Activated T-cell treated with anti-CD3 and anti-CD28 coated beads, Interleukin-2, amount 50 U/mL, for 72 hours (primary cell): Measurements from ENCODE around the gene CCDC12. TPM values are rescaled to one million over a fixed set of nuclear protein-coding genes. Genes with fewer than 3 reads are reported as not detected.

Source experiments
- ATAC-seq, 2 donors: fragments of 150-1000 bp; cut with Tn5 transposase; replicated peaks in 1 of 2; 2 replicates each; pipeline ENCODE4 v1.10.0; 2021; ENCODE audit warnings: moderate library complexity in 2 of 2, mild to moderate bottlenecking in 1 of 2
- DNase-seq, 2 donors: peaks; one replicate each; pipeline ENCODE4 v3.0.0; 2021 to 2022; ENCODE audit warnings: mixed read lengths in 1 of 2
- H3K27ac Mint-ChIP-seq: one replicate; pipeline ENCODE4 v1.8.0; 2022; ENCODE audit warnings: mild to moderate bottlenecking, moderate library complexity, mixed read lengths
- H3K27me3 Mint-ChIP-seq: one replicate; pipeline ENCODE4 v1.8.0; 2022; ENCODE audit warnings: low read depth, mixed read lengths
- H3K36me3 Mint-ChIP-seq, 2 donors: one replicate each; pipeline ENCODE4 v1.8.0; 2022; ENCODE audit warnings: mixed read lengths in 2 of 2, mild to moderate bottlenecking in 1 of 2; ENCODE audit not compliant: insufficient read depth in 2 of 2
- H3K4me1 Mint-ChIP-seq: one replicate; pipeline ENCODE4 v1.8.0; 2022; ENCODE audit warnings: low read depth, mixed read lengths
- H3K4me3 Mint-ChIP-seq, 2 donors: one replicate each; pipeline ENCODE4 v1.8.0; 2022; ENCODE audit warnings: mild to moderate bottlenecking in 2 of 2, mixed read lengths in 2 of 2, moderate library complexity in 2 of 2
- H3K9me3 Mint-ChIP-seq, 2 donors: one replicate each; pipeline ENCODE4 v1.8.0; 2022; ENCODE audit warnings: mixed read lengths in 2 of 2
- total RNA-seq, 2 donors: library from RNA; stranded (reverse); gene quantifications; one replicate each; pipeline ENCODE4 v1.2.3, GENCODE V29; 2022

CCDC12 gene
- total RNA-seq, 2 donors from 2014 or later: 54.7 to 56.2 TPM

DNA sequence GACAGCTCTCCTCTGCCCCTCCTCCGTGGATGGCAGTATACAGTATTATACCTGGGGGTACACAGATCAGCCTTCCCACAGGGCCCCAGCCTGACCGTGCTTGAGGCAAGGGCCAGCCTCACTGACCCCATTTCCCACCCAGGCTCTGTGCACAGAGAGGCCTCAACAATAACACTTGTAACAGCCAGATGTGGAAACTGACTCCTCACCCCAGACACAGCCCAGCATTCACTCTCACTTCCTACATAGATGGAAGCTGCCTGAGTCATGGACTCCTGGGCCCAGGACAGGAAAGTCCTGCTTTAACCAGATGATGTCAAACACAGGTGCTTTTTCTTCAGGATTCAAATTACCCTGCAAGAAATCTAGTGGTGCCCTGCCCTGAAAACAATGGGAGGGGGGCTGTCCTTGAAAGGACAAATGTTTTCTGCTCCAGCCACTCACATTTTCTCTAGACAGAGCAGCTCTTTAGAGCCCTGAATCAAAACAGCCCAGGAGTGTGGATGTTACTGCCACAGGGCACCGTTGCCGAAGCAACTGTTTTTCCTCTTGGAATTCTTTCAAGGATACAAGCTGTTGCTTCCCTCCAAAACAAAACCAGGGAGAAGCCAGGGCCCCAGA, 16.4 kb downstream of the CCDC12 start:
- ATAC-seq: peak in 1 of 2 donors; percentile 26
- Mint-ChIP-seq H3K27ac (peak overlapping the region; percentile 72), H3K4me1 (peaks cover 73% of the 10 kb centered on the region), H3K27me3 (no peaks in the 10 kb centered on the region), H3K9me3 (no peaks in the 10 kb centered on the region), H3K36me3 (peaks cover 2 to 3% of the 10 kb centered on the region in 2 donors), H3K4me3 (peak overlapping the region; percentile 62 to 71)
- no peak for DNase-seq

DNA sequence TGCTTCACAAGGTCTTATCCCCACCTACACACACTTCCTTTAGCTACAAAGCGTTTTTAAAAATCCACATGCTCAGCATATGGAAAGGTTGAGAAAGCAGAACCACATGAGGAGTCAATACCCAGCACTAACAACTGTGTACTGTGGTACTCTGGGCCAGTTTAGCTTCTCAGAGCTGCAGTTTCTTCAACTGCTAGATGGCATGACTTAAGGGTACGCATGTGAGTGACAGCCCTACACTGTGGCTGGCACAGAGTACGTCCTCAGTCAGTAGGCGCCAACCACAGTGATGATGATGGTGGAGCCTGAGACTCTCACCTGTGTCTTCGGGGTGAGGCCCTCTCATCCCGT, 17.4 kb downstream of the CCDC12 start:
- Mint-ChIP-seq H3K27me3 (no peaks in the 10 kb centered on the region), H3K36me3 (peaks cover 2 to 5% of the 10 kb centered on the region in 2 donors), H3K27ac (peak overlapping the region; percentile 72), H3K4me3 (peak overlapping the region; percentile 62 to 71), H3K9me3 (no peaks in the 10 kb centered on the region), H3K4me1 (peaks cover 82% of the 10 kb centered on the region)
- ATAC-seq (peak; percentile 90 to 96), DNase-seq (peak; percentile 48 to 62)

DNA sequence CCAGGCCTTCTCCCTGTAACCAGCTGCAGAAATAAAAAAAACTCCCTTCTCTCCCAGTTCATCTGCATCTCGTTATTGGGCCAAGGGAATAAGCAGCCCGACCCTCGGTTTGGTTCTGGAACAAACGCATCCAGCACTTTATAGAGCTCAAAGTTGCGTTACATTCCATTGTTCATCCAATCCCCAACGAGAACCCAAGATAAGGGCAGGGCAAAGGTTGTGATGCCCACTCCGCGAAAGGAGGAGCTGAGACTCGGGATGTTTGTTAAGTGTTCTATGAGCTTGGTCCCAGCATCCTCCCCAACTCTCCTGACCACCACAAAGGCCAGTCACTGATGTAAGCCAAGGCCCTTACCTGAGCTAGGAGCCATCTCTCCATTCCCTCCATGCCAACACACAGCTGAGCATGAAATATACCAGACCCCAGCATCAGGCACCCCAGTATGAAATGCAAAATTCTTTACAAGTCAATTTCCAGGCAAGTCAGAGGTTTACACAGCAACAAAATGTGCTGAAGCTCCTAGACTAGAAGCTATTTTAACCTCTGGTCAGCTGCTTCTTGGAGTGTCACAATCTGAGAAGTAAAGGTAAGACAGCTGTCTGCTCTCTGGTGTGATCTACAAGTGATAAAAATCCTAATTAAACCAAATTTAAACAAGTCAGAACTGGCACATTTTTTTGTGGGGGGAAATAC, 17.9 kb downstream of the CCDC12 start:
- no peak for ATAC-seq
- H3K4me1 Mint-ChIP-seq: peaks cover 87% of the 10 kb centered on the region

DNA sequence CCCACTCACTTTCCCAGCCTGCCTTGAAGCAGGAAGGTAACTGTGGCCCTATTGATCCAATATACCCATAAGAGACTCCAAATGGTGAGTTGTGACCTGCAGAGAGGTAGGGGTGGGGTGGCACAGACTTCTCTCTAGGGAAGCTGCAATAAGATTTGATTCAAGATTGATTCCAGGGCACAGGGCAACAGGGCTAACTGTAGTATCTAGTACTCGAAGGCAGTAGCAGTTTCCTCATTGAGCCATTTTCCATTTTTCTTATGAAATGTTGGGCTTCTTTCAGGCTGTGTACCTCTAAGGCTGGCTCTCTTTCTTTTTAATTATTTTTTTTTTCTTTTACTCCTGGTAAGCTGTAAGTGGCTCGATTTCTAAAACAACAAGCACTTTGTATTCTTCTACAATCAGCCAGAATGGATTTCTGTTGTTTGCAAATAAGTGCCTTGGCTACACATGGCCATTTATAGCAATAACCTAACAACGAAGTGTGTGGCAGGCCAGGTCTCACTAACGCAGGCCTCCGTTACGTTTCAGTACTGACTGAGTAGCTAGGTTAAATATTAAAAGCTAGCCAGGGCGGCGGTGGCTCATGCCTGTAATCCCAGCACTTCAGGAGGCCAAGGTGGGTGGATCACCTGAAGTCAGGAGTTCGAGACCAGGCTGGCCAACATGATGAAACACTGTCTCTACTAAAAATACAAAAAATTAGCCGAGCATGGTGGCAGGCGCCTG, 19.3 kb downstream of the CCDC12 start:
- no peak for ATAC-seq
- DNase-seq: no peak
- H3K27ac Mint-ChIP-seq: peak overlapping the region; percentile 30
- H3K36me3 Mint-ChIP-seq: peaks cover 0 to 2% of the 10 kb centered on the region in 2 donors
- H3K4me3 Mint-ChIP-seq: no peak overlapping the region
- peaks cover 89% of the 10 kb centered on the region for H3K4me1 Mint-ChIP-seq
- no peaks in the 10 kb centered on the region for H3K27me3 Mint-ChIP-seq
- H3K9me3 Mint-ChIP-seq: no peaks in the 10 kb centered on the region

More for the DNA sequence above, 17.9 kb downstream of the CCDC12 start:
- Mint-ChIP-seq H3K27me3 (no peaks in the 10 kb centered on the region), H3K36me3 (peaks cover 2 to 5% of the 10 kb centered on the region in 2 donors), H3K27ac (peak overlapping the region; percentile 72), H3K4me3 (peak overlapping the region; percentile 62 to 71), H3K9me3 (no peaks in the 10 kb centered on the region)
- DNase-seq: no peak

DNA sequence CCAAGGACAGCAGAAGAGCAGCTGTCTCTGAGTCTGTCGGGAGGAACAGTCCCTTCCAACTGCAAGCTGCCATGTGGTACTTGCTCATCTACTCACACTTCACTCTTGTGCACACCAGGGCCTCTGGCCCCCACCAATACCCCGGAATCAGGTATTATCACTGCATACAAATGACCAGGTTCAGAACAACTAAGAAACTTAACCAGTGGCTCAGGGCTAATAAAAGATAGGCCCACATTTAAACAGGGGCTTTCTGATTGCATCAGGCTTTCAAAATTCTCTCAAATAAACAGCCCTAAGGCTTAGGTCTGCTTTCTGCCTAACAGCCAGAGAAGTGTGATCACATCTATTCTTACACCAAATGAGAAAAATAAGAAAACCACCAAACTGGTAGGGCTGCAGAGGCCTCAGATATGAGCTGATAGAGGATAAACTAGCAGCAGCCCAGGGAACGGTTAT, 20.7 kb downstream of the CCDC12 start:
- Mint-ChIP-seq H3K27ac (peak overlapping the region; percentile 95), H3K4me3 (peak overlapping the region; percentile 57 to 72)

DNA sequence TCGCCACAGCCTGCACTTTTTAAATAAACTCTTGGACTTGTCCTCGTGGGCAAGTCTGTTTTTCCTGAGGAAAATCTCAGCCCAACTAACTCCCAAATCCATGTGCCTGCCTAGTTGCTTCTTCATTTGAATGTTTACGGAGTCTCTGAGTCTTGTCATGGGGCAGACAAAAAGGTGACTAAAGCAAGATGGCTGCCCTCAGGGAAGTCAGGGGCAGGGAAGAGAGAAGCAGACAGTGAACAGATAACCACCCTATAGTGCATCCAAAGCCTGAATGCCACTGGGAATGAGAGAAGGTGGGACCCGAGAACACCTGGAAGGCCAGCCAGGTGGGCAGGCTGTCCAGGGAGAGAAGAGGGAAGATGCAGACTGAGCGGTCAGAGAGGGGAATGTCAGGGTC, 21.4 kb downstream of the CCDC12 start:
- no peak for ATAC-seq
- Mint-ChIP-seq H3K4me1 (peaks cover 89% of the 10 kb centered on the region), H3K36me3 (peaks cover 0 to 2% of the 10 kb centered on the region in 2 donors), H3K4me3 (peak overlapping the region; percentile 57 to 72), H3K27me3 (no peaks in the 10 kb centered on the region), H3K27ac (peak overlapping the region; percentile 95), H3K9me3 (no peaks in the 10 kb centered on the region)
- no peak for DNase-seq

More for the DNA sequence above, 20.7 kb downstream of the CCDC12 start:
- H3K4me1 Mint-ChIP-seq: peaks cover 89% of the 10 kb centered on the region
- peak in 1 of 2 donors; percentile 21 for ATAC-seq
- DNase-seq: no peak
- H3K9me3 Mint-ChIP-seq: no peaks in the 10 kb centered on the region
- H3K36me3 Mint-ChIP-seq: peaks cover 0 to 2% of the 10 kb centered on the region in 2 donors
- H3K27me3 Mint-ChIP-seq: no peaks in the 10 kb centered on the region

DNA sequence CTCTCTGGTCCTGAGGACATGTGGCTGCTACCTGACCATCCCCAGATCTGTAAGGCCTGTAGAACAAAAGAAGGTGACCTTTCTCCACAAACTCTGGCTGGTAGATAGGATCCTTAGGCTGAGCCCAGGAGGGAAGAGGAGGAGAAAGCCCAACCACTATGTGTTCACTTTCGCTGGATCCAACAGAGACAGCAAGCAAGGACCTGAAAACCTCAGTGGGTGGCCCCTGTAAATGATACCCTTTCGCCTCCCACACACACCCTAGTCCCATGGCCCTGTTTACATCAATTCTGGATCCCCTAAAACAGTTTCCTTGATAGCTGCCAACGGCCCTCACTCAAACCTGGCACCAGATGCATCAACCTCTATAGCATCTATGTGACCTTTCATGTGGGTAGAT, 22.4 kb downstream of the CCDC12 start:
- Mint-ChIP-seq H3K4me1 (peaks cover 89% of the 10 kb centered on the region), H3K9me3 (no peaks in the 10 kb centered on the region), H3K4me3 (peak overlapping the region; percentile 57 to 72), H3K36me3 (peaks cover 0 to 2% of the 10 kb centered on the region in 2 donors), H3K27ac (peak overlapping the region; percentile 69), H3K27me3 (no peaks in the 10 kb centered on the region)
- DNase-seq (no peak), ATAC-seq (no peak)

DNA sequence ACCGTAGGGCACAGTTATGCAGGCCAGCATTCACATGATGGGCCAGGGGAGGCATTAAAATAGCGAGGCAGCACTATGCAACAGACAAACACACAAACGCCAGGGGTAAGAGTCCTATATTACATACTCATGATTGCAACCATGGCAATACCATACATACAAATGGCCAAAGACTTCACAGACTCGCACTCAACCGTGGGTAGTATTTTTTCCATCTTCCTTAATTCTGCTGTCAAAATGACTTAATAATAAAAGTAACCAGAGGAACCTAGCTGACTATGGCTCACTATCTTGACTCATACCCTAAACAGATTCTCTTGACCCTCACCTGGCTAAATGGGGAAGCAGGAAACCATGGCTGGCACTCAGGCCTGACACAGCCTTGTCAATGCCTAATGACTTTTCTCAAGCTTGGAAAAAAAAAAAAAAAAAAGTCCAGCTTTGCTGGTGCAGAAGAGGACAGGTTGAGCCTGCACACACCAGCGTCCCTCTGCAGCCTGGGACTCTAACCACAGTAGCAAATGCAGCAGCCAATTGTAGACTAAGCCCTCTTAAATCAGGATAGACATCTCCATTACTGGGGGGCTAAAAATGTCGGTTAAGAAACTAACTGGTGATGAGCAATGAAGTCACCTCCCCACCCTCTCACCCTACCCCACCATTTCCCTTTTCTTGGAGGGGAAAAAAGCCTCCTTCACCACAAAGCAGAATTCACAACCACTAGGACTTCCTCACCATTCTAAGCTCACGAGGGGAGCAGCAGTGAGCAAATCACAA, 23.1 kb downstream of the CCDC12 start:
- Mint-ChIP-seq H3K9me3 (no peaks in the 10 kb centered on the region), H3K27ac (peak overlapping the region; percentile 69), H3K4me1 (peaks cover 89% of the 10 kb centered on the region), H3K4me3 (peak overlapping the region; percentile 57 to 72), H3K27me3 (no peaks in the 10 kb centered on the region), H3K36me3 (peaks cover 0 to 2% of the 10 kb centered on the region in 2 donors)
- no peak for DNase-seq
- peak; percentile 14 to 36 for ATAC-seq

DNA sequence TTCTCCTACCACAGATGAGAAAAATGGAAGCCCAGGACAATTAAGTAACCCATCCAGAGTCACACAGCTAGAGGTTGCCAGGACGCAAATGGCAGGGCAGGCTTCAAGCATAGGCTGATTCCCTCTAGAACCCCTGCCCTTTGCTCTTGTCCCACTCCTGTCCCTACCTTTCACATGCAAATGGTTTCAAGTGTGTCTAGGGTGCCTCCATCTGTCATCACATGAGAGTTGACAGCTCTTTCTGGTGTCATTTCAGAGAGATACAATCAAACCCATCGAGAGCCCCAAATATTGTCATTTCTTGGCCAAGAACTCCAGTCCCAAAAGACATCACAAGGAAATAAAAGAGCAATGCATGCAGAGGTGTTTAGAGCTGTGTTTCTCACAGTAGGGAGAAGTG, 23.7 kb downstream of the CCDC12 start:
- H3K9me3 Mint-ChIP-seq: no peaks in the 10 kb centered on the region
- H3K4me1 Mint-ChIP-seq: peaks cover 89% of the 10 kb centered on the region
- DNase-seq (no peak), ATAC-seq (no peak)
- peaks cover 0 to 3% of the 10 kb centered on the region in 2 donors for H3K36me3 Mint-ChIP-seq
- H3K4me3 Mint-ChIP-seq: peak overlapping the region; percentile 0 to 15
- no peaks in the 10 kb centered on the region for H3K27me3 Mint-ChIP-seq
- no peak overlapping the region for H3K27ac Mint-ChIP-seq

DNA sequence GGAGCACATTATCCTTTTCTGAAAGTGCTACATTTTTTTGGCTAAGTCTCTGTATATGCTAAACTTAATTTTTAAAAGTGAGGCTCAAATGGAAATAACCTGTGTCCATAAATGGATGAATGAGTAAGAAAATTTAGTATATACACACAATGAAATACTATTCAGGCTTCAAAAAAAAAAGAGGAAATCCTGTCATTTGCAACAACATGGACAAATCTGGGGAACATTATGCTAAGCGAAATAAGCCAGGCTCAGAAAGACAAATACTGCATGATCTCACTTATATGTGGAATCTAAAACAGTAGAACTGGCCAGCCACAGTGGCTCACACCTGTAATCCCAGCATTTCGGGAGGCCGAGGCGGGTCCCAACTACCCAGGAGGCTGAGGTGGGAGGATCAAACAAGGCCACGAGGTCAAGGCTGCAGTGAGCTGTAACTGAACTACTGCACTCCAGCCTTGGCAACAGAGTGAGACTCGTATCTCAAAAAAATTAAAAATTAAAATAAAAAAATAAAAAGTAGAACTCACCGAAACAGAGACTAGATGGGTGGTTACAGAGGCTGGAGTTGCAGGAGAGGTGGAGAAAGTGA, 25.8 kb downstream of the CCDC12 start:
- H3K27ac Mint-ChIP-seq: peak overlapping the region; percentile 35
- no peaks in the 10 kb centered on the region for H3K27me3 Mint-ChIP-seq
- H3K4me1 Mint-ChIP-seq: peaks cover 93% of the 10 kb centered on the region
- H3K4me3 Mint-ChIP-seq: no peak overlapping the region
- DNase-seq (no peak), ATAC-seq (no peak)
- no peaks in the 10 kb centered on the region for H3K9me3 Mint-ChIP-seq
- peaks cover 0 to 6% of the 10 kb centered on the region in 2 donors for H3K36me3 Mint-ChIP-seq

DNA sequence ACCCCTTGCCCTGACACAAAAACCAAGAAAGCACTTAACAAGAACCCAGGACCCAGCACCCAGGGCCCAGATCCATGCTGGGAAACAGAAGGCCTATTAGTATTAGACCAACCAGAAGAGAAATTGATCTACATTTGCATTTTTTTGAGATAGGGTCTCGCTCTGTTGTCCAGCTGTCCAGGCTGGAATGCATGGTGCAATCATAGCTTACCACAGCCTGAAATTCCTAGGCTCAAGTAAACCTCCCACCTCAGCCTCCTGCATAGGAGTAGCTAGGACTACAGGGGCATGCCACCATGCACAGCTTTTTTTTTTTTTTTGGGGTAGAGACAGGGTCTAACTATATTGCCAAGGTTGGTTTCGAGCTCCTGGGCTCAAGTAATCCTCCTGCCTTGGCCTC, 26.4 kb downstream of the CCDC12 start:
- peaks cover 0 to 6% of the 10 kb centered on the region in 2 donors for H3K36me3 Mint-ChIP-seq
- H3K4me1 Mint-ChIP-seq: peaks cover 90% of the 10 kb centered on the region
- ATAC-seq (no peak), DNase-seq (no peak)
- no peaks in the 10 kb centered on the region for H3K9me3 Mint-ChIP-seq
- H3K27ac Mint-ChIP-seq: peak overlapping the region; percentile 15
- peak overlapping the region in 1 of 2 donors; percentile 34 for H3K4me3 Mint-ChIP-seq
- H3K27me3 Mint-ChIP-seq: no peaks in the 10 kb centered on the region
